Keratinocyte (primary cell): ENCODE measurements around the gene ZNFX1. TPM values are rescaled to one million over a fixed set of nuclear protein-coding genes. Genes with fewer than 3 reads are reported as not detected.

Source experiments
- DNase-seq: peaks from one replicate; pipeline ENCODE4 v3.0.0-alpha.2; 2011; ENCODE audit warnings: low read depth, missing footprints, low spot score
- FAIRE-seq: peaks from 2 replicates; lab custom pipeline; 2011; peaks lifted over from hg19 to GRCh38; lab: Jason Lieb, UNC
- H2AFZ ChIP-seq: 2 replicates; pipeline ENCODE4 v1.6.0; 2012; ENCODE audit warnings: low read length, control low read depth, inconsistent platforms; ENCODE audit not compliant: control insufficient read depth
- H3K27ac ChIP-seq: 2 replicates; pipeline ENCODE4 v1.5.1; 2011; ENCODE audit warnings: low read length; ENCODE audit not compliant: control insufficient read depth, insufficient read depth
- H3K27me3 ChIP-seq: 3 replicates; pipeline ENCODE4 v1.6.0; 2011; ENCODE audit warnings: low read length; ENCODE audit not compliant: control insufficient read depth, insufficient read depth; ENCODE audit errors: extremely low read depth
- H3K36me3 ChIP-seq, 2 experiments: 2 replicates in 1 of 2; 3 replicates in 1 of 2; pipeline ENCODE4 v1.5.1; 2011; ENCODE audit warnings: low read length in 2 of 2, mild to moderate bottlenecking in 1 of 2; ENCODE audit not compliant: control insufficient read depth in 2 of 2, insufficient read depth in 2 of 2; ENCODE audit errors: extremely low read depth in 1 of 2
- H3K4me1 ChIP-seq: 3 replicates; pipeline ENCODE4 v1.5.1; 2011; ENCODE audit warnings: low read length; ENCODE audit not compliant: control insufficient read depth, insufficient read depth; ENCODE audit errors: extremely low read depth
- H3K4me2 ChIP-seq: 3 replicates; pipeline ENCODE4 v1.6.0; 2011; ENCODE audit warnings: low read depth, low read length; ENCODE audit not compliant: control insufficient read depth, insufficient read depth; ENCODE audit errors: extremely low read depth
- H3K4me3 ChIP-seq, 3 experiments: fragments of 200-600 bp in 1 of 3; sonication (generic) in 1 of 3; 2 replicates in 2 of 3; 3 replicates in 1 of 3; pipeline ENCODE4 v1.5.1; 2011 to 2016; ENCODE audit warnings: low read length in 3 of 3, mild to moderate bottlenecking in 3 of 3, control low read depth in 2 of 3, inconsistent platforms in 1 of 3, low read depth in 1 of 3, mixed read lengths in 1 of 3, mixed run types in 1 of 3, moderate library complexity in 1 of 3; ENCODE audit not compliant: control insufficient read depth in 2 of 3, insufficient read depth in 2 of 3; ENCODE audit errors: extremely low read depth in 1 of 3
- H3K79me2 ChIP-seq: 2 replicates; pipeline ENCODE4 v1.6.0; 2012; ENCODE audit warnings: low read length; ENCODE audit not compliant: control insufficient read depth, insufficient read depth
- H3K9ac ChIP-seq: 3 replicates; pipeline ENCODE4 v1.6.0; 2011; ENCODE audit warnings: low read length; ENCODE audit not compliant: control insufficient read depth, insufficient read depth; ENCODE audit errors: extremely low read depth
- H3K9me1 ChIP-seq: 3 replicates; pipeline ENCODE4 v1.6.0; 2011; ENCODE audit warnings: low read length; ENCODE audit not compliant: control insufficient read depth, insufficient read depth; ENCODE audit errors: extremely low read depth
- H3K9me3 ChIP-seq: 2 replicates; pipeline ENCODE4 v1.5.1; 2012; ENCODE audit warnings: low read depth, low read length; ENCODE audit not compliant: control insufficient read depth
- H4K20me1 ChIP-seq: 3 replicates; pipeline ENCODE4 v1.6.0; 2011; ENCODE audit warnings: low read length; ENCODE audit not compliant: control insufficient read depth, insufficient read depth; ENCODE audit errors: extremely low read depth
- EZH2 ChIP-seq: IDR thresholded peaks from one replicate; pipeline ENCODE4 v1.6.1; 2012; ENCODE audit warnings: inconsistent platforms, mild to moderate bottlenecking, low read length, moderate library complexity
- dilution Hi-C: fragments of 300-500 bp; cut with MboI; formaldehyde crosslinking; loops from one replicate; pipeline ENCODE4 v1.7.0; 2020; ENCODE audit warnings: low sequenced_read_pairs; ENCODE audit not compliant: extremely low pct_ligation_motif_present
- polyA plus RNA-seq, 5 experiments: library from polyadenylated mRNA; depleted of rRNA in 3 of 5; stranded (reverse) in 3 of 5; stranded (forward) in 1 of 5; unstranded in 1 of 5; fragments of >200 nt; gene quantifications; 1 replicate in 1 of 5; 2 replicates in 3 of 5; 3 replicates in 1 of 5; pipeline versions ENCODE4 v1.2.1 to v1.2.3, GENCODE V29; 2011 to 2012; ENCODE audit warnings: missing spikeins in 2 of 5, low read depth in 1 of 5, low replicate concordance in 1 of 5
- TF ChIP-seq, protein P1 (sequence below), 3 experiments: IDR thresholded peaks in 1 of 3; conservative IDR thresholded peaks in 1 of 3; optimal IDR thresholded peaks in 1 of 3; 2 replicates in 2 of 3; 3 replicates in 1 of 3; pipeline versions ENCODE3 to v1.5.1; 2011; ENCODE audit warnings: low read length in 3 of 3, mild to moderate bottlenecking in 3 of 3, moderate library complexity in 2 of 3, control low read depth in 1 of 3, inconsistent platforms in 1 of 3; ENCODE audit not compliant: insufficient read depth in 2 of 3; ENCODE audit errors: extremely low read depth in 1 of 3

Gene ZNFX1
- polyA plus RNA-seq, 1 donor (not counting 4 experiments of a cell fraction or from before 2014, with no cell fraction given): 14.2 TPM

DNA sequence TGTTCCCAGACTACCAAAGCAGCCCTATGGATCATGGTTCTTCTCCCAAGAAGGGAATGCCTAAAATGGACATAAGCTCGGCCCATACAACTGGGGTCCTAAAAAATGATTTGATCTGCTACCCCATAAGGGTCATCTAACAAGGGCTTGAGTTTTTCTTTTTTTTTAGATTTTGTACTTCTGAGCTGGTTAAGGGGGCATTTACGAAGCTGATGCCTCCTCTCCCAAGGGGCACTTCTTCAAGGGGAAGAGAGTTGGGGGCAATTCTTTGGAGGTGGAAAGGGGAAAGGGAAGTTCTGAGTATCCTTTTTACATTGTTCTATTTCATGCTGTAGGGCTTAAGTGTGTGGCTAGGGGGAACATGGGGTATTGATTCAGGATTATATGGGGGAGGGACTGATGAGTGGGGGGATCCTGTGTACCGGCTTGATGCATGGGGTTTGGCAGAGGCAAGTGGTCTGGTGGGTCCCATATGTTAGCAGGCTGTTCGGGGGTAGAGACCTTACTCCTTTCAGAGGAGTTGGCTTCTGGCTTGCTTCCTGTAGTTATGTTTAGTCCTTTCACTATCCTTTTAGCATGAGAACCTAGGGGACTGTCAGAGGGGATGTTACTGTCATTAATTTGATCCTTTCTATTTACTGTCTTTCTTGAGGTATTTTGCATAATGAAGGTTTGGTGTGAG lies 8.1 kb upstream of the ZNFX1 start:
- no peak overlapping the region for H2AFZ ChIP-seq
- H3K9me3 ChIP-seq: peaks cover 7% of the 10 kb centered on the region
- DNase-seq (no peak), FAIRE-seq (no peak)
- no peak overlapping the region for H3K9ac ChIP-seq
- peaks cover 2% of the 10 kb centered on the region for H3K9me1 ChIP-seq
- H4K20me1 ChIP-seq: peaks cover 92% of the 10 kb centered on the region
- peaks cover 64% of the 10 kb centered on the region for H3K79me2 ChIP-seq
- peaks cover 48 to 85% of the 10 kb centered on the region in 2 experiments for H3K36me3 ChIP-seq
- no peaks in the 10 kb centered on the region for H3K27me3 ChIP-seq
- no peak overlapping the region for H3K27ac ChIP-seq
- peaks cover 57% of the 10 kb centered on the region for H3K4me1 ChIP-seq
- TF ChIP-seq, protein P1, sequence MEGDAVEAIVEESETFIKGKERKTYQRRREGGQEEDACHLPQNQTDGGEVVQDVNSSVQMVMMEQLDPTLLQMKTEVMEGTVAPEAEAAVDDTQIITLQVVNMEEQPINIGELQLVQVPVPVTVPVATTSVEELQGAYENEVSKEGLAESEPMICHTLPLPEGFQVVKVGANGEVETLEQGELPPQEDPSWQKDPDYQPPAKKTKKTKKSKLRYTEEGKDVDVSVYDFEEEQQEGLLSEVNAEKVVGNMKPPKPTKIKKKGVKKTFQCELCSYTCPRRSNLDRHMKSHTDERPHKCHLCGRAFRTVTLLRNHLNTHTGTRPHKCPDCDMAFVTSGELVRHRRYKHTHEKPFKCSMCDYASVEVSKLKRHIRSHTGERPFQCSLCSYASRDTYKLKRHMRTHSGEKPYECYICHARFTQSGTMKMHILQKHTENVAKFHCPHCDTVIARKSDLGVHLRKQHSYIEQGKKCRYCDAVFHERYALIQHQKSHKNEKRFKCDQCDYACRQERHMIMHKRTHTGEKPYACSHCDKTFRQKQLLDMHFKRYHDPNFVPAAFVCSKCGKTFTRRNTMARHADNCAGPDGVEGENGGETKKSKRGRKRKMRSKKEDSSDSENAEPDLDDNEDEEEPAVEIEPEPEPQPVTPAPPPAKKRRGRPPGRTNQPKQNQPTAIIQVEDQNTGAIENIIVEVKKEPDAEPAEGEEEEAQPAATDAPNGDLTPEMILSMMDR (optimal IDR thresholded peaks at IDR 0.05 in 1 of 3, IDR thresholded peaks at IDR 0.05 in 1 of 3, conservative IDR thresholded peaks at IDR 0.05 in 1 of 3; ENCODE audit: extremely low read depth in 1 of 3, insufficient read depth in 2 of 3, low read length in 3 of 3): no peak
- TF ChIP-seq EZH2: no peak
- dilution Hi-C loops: no loop called here
- H3K4me3 ChIP-seq: no peak overlapping the region
- H3K4me2 ChIP-seq: peak overlapping the region; percentile 11

DNA sequence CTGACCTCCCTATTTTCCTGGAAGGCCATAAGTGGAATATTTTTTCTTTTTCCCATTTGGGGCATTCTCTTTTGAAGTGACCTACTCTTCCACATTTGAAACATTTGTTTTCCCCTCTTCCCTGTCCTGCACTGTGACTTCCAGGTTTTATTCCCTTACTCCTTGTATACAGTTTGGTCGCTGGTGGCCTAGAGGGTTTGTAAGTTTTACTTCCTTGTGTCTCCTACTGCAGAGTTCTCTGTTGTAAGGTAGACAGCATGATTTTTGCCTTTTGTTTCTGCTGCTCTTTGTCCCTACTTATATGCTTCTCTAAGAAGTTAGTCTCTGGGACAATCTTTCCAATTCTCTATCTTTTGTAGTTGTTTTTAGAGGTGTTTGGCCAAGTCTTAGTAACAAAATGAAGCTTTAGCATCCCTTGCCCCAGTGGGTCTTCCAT lies 7.4 kb upstream of the ZNFX1 start:
- H3K27me3 ChIP-seq: no peaks in the 10 kb centered on the region
- peaks cover 63% of the 10 kb centered on the region for H3K4me1 ChIP-seq
- H3K9me3 ChIP-seq: peaks cover 7% of the 10 kb centered on the region
- H3K4me2 ChIP-seq: peak overlapping the region; percentile 11
- H3K27ac ChIP-seq: no peak overlapping the region
- TF ChIP-seq EZH2: no peak
- TF ChIP-seq, protein P1 (optimal IDR thresholded peaks at IDR 0.05 in 1 of 3, IDR thresholded peaks at IDR 0.05 in 1 of 3, conservative IDR thresholded peaks at IDR 0.05 in 1 of 3; ENCODE audit: extremely low read depth in 1 of 3, insufficient read depth in 2 of 3, low read length in 3 of 3): no peak
- peaks cover 53 to 85% of the 10 kb centered on the region in 2 experiments for H3K36me3 ChIP-seq
- dilution Hi-C loops: no loop called here
- peaks cover 72% of the 10 kb centered on the region for H3K79me2 ChIP-seq
- DNase-seq: no peak
- no peak overlapping the region for H2AFZ ChIP-seq
- no peak overlapping the region for H3K4me3 ChIP-seq
- H4K20me1 ChIP-seq: peaks cover 92% of the 10 kb centered on the region
- H3K9me1 ChIP-seq: peaks cover 2% of the 10 kb centered on the region
- H3K9ac ChIP-seq: no peak overlapping the region
- FAIRE-seq: no peak
